ENCODE data around the gene CBX5. TPM values are rescaled to one million over a fixed set of nuclear protein-coding genes. Genes with fewer than 3 reads are reported as not detected.

The CBX5 gene
- polyA plus RNA-seq, 1 of the 3 experiments (the other 2 are of a cell fraction): 11.6 TPM

DNA sequence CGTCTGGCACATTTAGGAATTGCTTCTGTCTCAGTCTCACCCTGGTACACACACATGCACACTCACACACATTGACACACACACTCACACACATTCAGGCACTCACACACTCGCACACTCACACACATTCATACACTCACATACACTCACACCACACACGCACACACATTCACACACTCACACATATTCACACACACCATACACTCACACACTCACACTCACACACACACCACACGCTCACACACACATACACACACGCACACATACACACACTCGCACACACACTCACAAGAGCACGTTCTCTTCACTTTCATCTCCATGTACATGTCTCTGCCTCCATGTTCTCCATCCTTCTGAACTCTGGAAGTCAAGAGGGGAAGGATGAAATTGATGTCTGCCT is 68.0 kb downstream of the CBX5 start:
- Histone ChIP-seq H4K20me1 (ENCODE audit: insufficient read depth) (no peaks in the 10 kb centered on the region), H3K9ac (no peak overlapping the region), H3K4me3 (ENCODE audit: low read depth in 2 of 2, low read length in 1 of 2) (no peak overlapping the region), H3K79me2 (ENCODE audit: insufficient read depth) (no peaks in the 10 kb centered on the region), H3K9me3 (no peaks in the 10 kb centered on the region), H3K4me2 (no peak overlapping the region), H3K36me3 (replicated peaks in 1 of 2; ENCODE audit: control insufficient read depth in 1 of 2, insufficient read depth in 2 of 2, low read length in 1 of 2) (no peaks in the 10 kb centered on the region), H3F3A (replicated peaks; ENCODE audit: insufficient read depth) (peaks cover 10% of the 10 kb centered on the region), H3K4me1 (ENCODE audit: control insufficient read depth in 1 of 2, insufficient read depth in 2 of 2, low read depth in 1 of 2, low read length in 1 of 2) (peaks cover 0 to 22% of the 10 kb centered on the region in 2 experiments; a peak in 1 of 4 replicates), H3K27me3 (ENCODE audit: insufficient read depth) (no peaks in the 10 kb centered on the region), H3K27ac (ENCODE audit: low read depth in 2 of 2, low read length in 1 of 2) (no peak overlapping the region), H2AFZ (ENCODE audit: low read depth) (no peak overlapping the region), H3K9me2 (no peaks in the 10 kb centered on the region)
- no peak for DNase-seq
- 77% methylated on average over 7 of the region's 7 CpGs for WGBS (ENCODE audit: low lambda C conversion rate)
- POLR2A ChIA-PET: no interaction called here
- TF ChIP-seq TCF12 (IDR thresholded peaks at IDR 0.05) (no peak), MXI1 (IDR thresholded peaks at IDR 0.05; ENCODE audit: low read depth, low read length) (no peak), GABPA (IDR thresholded peaks at IDR 0.05; ENCODE audit: low read depth) (no peak), CHD2 (IDR thresholded peaks at IDR 0.05; ENCODE audit: low read length, partially characterized antibody) (no peak), ZBTB33 (IDR thresholded peaks at IDR 0.05; ENCODE audit: borderline replicate concordance, low read depth) (no peak), FOSL2 (IDR thresholded peaks at IDR 0.05; ENCODE audit: borderline replicate concordance, low read depth) (no peak)
- CTCF ChIA-PET: interaction anchor here (1.1 to 7.9 kb wide), 7 partner anchors 10 to 222 kb away, joined by 4 to 432 read pairs (median 13); partner anchors contain the start of genes HOXC10, HOXC5, HOXC6 and HOXC8

GRCh38 chr12:54210400-54210790 is 69.5 kb downstream of the CBX5 start:
- CTCF ChIA-PET: interaction anchor here (1.1 to 7.9 kb wide), 7 partner anchors 9 to 220 kb away, joined by 3 to 432 read pairs (median 13); partner anchors contain the start of genes HOXC10, HOXC5, HOXC6 and HOXC8
- TF ChIP-seq RAD21 (IDR thresholded peaks at IDR 0.05; ENCODE audit: low read length) (no peak), REST (IDR thresholded peaks at IDR 0.05; ENCODE audit: low read depth, low read length) (no peak)
- Histone ChIP-seq H3K4me2 (no peak overlapping the region), H3K79me2 (ENCODE audit: insufficient read depth) (no peaks in the 10 kb centered on the region), H3K4me1 (ENCODE audit: control insufficient read depth in 1 of 2, insufficient read depth in 2 of 2, low read depth in 1 of 2, low read length in 1 of 2) (peaks cover 0 to 20% of the 10 kb centered on the region in 2 experiments; a peak in 1 of 4 replicates), H3K9me2 (no peaks in the 10 kb centered on the region), H3K36me3 (replicated peaks in 1 of 2; ENCODE audit: control insufficient read depth in 1 of 2, insufficient read depth in 2 of 2, low read length in 1 of 2) (no peaks in the 10 kb centered on the region), H3K9me3 (no peaks in the 10 kb centered on the region), H3K9ac (no peak overlapping the region), H3K4me3 (ENCODE audit: low read depth in 2 of 2, low read length in 1 of 2) (no peak overlapping the region), H4K20me1 (ENCODE audit: insufficient read depth) (no peaks in the 10 kb centered on the region), H3F3A (replicated peaks; ENCODE audit: insufficient read depth) (peaks cover 4% of the 10 kb centered on the region), H3K27me3 (ENCODE audit: insufficient read depth) (peaks cover 8% of the 10 kb centered on the region; the same call in 1 of the 2 replicates), H2AFZ (ENCODE audit: low read depth) (no peak overlapping the region), H3K27ac (ENCODE audit: low read depth in 2 of 2, low read length in 1 of 2) (no peak overlapping the region)
- no peak for DNase-seq
- POLR2A ChIA-PET: no interaction called here
- WGBS (ENCODE audit: low lambda C conversion rate): 96% methylated on average over 5 of the region's 5 CpGs

Data from SK-N-SH (cell line).